RWPE1 (cell line): Measurements from ENCODE around the gene POR.

Experiments
- CTCF ChIA-PET: fragments of 350-600 bp; sonication (Branson Sonifier 250); formaldehyde crosslinking; extraction: SDS; loops from one replicate; lab custom pipeline; 2021; lab: Yijun Ruan, JAX
- POLR2A ChIA-PET: fragments of 400-600 bp; formaldehyde crosslinking; extraction: SDS; loops from one replicate; lab custom pipeline; 2020; ENCODE audit warnings: antibody characterized with exemption; ENCODE audit not compliant: low non-redundant PET; lab: Yijun Ruan, JAX
- DNase-seq: peaks from one replicate; pipeline ENCODE4 v3.0.0; 2012; ENCODE audit warnings: low spot score
- H3K27ac ChIP-seq: fragments of 450-650 bp; 2 replicates; pipeline ENCODE4 v1.5.1; 2017
- TF ChIP-seq, protein P1 (sequence below): fragments of 450-650 bp; conservative IDR thresholded peaks from 2 replicates; pipeline ENCODE4 v1.5.1; 2017; ENCODE audit warnings: low read depth, mild to moderate bottlenecking

Gene POR

DNA sequence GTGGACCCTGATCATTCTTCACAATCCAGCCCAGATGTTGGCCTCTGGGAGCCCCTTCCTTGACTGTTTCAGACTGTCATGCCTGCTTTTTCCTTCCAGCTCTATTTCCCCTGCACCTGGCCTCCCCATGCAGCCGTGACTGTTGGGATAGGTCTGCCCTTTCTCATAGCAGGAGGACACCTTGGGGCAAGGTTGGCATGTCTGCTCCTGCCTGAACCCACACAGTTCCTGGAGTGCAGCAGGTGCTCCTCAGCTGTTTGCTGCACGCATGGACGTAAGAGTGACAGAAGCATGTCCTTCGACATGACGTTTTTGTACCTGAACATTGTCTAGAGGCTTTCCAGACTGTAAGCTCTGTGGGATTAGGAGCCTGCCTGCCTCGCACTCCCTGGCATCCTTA is 24.0 kb downstream of the POR start:
- ChIA-PET CTCF (interaction anchor here (0.6 kb wide), 1 partner anchor 30 kb away, joined by 4 read pairs; no protein-coding TSS in a partner anchor), POLR2A (interaction anchor here (0.5 kb wide), 1 partner anchor 24 kb away, joined by 3 read pairs; no protein-coding TSS in a partner anchor)
- TF ChIP-seq, protein P1, sequence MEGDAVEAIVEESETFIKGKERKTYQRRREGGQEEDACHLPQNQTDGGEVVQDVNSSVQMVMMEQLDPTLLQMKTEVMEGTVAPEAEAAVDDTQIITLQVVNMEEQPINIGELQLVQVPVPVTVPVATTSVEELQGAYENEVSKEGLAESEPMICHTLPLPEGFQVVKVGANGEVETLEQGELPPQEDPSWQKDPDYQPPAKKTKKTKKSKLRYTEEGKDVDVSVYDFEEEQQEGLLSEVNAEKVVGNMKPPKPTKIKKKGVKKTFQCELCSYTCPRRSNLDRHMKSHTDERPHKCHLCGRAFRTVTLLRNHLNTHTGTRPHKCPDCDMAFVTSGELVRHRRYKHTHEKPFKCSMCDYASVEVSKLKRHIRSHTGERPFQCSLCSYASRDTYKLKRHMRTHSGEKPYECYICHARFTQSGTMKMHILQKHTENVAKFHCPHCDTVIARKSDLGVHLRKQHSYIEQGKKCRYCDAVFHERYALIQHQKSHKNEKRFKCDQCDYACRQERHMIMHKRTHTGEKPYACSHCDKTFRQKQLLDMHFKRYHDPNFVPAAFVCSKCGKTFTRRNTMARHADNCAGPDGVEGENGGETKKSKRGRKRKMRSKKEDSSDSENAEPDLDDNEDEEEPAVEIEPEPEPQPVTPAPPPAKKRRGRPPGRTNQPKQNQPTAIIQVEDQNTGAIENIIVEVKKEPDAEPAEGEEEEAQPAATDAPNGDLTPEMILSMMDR, result no peak
- DNase-seq, result no peak
- peak overlapping the region; percentile 38; the same call in 1 of the 2 replicates for H3K27ac ChIP-seq

DNA sequence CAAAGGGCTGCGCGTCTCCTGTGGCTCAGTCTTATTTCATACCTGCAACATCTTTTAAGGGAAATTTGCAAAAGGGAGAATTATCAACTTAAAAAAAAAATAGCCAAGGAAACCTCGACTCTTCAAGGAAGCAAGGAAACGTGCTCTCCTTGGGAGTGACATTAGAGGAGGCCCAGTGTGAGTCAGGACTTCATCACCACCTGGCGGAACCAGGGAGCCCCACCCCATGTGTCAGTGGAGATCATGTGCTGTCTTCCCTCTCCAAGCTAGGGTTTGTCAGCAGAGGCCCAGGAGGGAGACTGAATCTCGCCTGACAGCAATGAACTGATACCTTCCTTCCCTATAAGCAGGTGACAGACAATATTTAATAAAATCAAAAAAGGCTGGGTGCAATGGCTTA is 28.9 kb downstream of the POR start:
- POLR2A ChIA-PET, result interaction anchor here (0.6 to 1.8 kb wide), 2 partner anchors 28 to 30 kb away, joined by 3 to 5 read pairs; partner anchors contain the start of gene POR
- TF ChIP-seq, protein P1, result no peak

DNA sequence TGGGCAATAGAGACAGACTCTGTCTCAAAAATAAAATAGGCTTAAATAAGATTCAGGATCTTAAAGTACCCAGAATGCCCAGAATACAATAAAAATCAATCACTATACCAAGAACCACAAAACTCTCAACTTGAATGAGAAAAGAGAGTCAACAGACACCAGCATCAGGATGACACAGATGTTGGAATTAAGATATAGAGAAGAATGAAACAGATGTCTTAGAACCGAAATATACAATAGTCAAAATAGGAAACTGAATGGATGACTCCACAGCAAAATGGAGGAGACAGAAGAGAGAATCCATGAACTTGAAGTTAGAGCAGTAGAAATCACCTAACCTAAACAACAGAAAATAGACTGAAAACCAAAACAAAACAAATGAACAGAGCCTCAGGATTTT is 29.6 kb downstream of the POR start:
- no peak for DNase-seq
- CTCF ChIA-PET, result no interaction called here
- TF ChIP-seq, protein P1, result no peak
- POLR2A ChIA-PET, result no interaction called here
- H3K27ac ChIP-seq, result peak overlapping the region; percentile 50

More for the DNA sequence above, 28.9 kb downstream of the POR start:
- peak; percentile 92 for DNase-seq
- H3K27ac ChIP-seq, result peak overlapping the region; percentile 50
- CTCF ChIA-PET, result no interaction called here

DNA sequence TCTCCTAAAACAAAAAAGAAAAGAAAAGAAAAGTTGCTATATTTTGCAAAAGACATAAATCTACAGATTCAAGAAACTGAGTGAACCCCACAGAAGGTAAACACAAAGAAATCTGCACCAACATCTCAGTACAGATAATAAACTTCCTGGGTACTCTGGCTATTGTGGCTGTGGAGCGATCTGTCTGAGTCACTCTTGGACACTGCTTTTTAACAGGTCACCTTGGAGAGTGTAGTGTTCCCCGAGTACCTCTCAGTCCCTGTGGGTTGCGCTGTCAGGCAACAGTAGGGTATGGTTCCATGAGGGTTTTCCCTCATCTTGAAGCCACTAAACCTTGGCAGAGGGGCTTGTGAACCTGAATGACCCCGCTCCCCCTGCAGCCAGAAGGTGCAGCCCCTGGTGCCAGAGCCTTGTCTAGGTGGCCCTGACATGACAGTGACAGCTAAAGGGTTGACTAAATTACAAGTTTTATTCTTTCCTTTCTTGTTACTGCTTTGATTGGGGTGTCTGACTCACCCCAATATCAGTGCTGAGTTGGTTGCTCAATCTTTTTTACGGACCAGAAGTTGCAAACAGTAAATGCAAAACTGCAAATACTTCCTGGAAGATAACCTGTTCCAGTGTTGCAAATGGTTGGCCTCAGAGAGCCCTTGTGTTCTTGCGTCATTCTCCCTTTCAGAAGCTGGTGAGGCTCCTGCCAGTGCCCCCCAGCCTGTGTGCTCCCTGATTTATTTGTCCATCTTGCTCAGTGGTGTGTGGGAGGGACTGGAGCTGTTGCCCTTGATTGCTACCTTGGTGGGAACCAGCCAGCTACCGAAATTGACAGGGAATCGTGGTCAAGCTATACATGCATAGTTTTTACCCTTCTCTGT is 30.6 kb downstream of the POR start:
- CTCF ChIA-PET, result interaction anchor here (0.6 kb wide), 1 partner anchor 118 kb away, joined by 3 read pairs; no protein-coding TSS in a partner anchor
- no peak for DNase-seq
- TF ChIP-seq, protein P1, result no peak
- peak overlapping the region; percentile 72 for H3K27ac ChIP-seq
- POLR2A ChIA-PET, result interaction anchor here (1.1 kb wide), 1 partner anchor 31 kb away, joined by 4 read pairs; the partner anchor contains the start of gene POR

DNA sequence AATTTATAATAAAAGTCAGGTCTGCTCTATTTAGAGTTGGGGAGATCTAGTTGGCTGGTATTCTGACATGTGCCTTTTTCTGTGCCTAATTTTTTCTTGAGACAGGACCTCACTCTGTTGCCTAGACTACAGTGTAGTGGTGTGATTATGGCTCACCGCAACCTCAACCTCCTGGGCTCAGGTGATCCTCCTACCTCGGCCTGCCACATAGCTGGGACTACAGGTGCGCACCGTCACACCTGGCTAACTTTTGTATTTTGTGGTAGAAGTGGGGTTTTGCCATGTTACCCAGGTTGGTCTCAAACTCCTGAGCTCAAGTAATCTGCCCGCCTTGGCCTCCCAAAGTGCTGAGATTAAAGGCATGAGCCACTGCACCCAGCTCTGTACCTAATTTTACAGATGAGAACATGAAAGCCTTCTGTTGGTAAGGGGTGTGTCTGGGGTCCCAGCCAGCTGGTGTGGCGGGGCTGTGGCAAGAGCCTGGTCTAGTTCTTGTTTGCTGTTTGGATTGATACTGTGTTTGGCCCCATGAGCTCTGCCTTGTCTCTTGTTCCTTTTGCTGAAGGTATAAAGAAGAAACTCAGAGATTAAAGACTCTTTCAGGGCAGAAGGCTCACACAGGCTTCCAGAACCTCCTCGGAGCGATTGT is 31.4 kb downstream of the POR start:
- POLR2A ChIA-PET, result interaction anchor here (1.1 kb wide), 1 partner anchor 31 kb away, joined by 4 read pairs; the partner anchor contains the start of gene POR
- CTCF ChIA-PET, result interaction anchor here (0.6 to 0.8 kb wide), 2 partner anchors 101 to 119 kb away, joined by 3 to 4 read pairs; partner anchors contain the start of gene STYXL1

More for the DNA sequence above, 31.4 kb downstream of the POR start:
- no peak for DNase-seq
- H3K27ac ChIP-seq, result peak overlapping the region; percentile 72
- TF ChIP-seq, protein P1, result no peak
